Body of pancreas (tissue), 4 donors: Measurements from ENCODE around the gene LAMTOR4.

Experiments
- POLR2A ChIP-seq, 3 donors: fragments of 450-650 bp; IDR thresholded peaks; one replicate each; pipeline ENCODE4 v1.6.1; 2016; ENCODE audit warnings: antibody characterized with exemption in 3 of 3, mild to moderate bottlenecking in 2 of 3
- TF ChIP-seq, protein P1 (sequence below), 7 experiments: fragments of 450-650 bp in 4 of 7; fragments of 200-600 bp in 3 of 7; sonication (generic) in 3 of 7; IDR thresholded peaks; one replicate each; pipeline ENCODE4 v1.5.1; 2016 to 2019; ENCODE audit warnings: antibody characterized with exemption in 7 of 7

DNA sequence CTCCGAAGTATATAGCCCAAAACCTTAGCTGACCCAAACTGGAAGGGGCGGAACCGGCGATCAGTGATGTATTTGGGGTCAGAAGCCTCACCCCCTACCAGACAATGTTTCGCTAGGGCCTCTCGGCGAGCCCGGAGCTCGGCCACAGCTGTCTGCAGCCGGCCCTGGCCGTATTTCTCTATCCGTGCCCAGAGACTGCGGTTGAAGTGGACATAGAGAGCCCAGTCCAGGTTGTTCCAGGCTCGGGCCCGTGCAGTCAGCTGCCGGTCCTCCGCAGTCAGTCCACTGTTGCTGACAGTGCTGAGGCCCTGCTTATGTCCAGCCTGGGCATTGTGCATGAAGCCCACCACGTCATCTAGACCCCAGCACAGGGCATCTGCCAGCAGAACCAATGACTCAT lies 11.3 kb downstream of the LAMTOR4 start:
- TF ChIP-seq POLR2A (IDR thresholded peaks at IDR 0.05): no peak
- TF ChIP-seq, protein P1, sequence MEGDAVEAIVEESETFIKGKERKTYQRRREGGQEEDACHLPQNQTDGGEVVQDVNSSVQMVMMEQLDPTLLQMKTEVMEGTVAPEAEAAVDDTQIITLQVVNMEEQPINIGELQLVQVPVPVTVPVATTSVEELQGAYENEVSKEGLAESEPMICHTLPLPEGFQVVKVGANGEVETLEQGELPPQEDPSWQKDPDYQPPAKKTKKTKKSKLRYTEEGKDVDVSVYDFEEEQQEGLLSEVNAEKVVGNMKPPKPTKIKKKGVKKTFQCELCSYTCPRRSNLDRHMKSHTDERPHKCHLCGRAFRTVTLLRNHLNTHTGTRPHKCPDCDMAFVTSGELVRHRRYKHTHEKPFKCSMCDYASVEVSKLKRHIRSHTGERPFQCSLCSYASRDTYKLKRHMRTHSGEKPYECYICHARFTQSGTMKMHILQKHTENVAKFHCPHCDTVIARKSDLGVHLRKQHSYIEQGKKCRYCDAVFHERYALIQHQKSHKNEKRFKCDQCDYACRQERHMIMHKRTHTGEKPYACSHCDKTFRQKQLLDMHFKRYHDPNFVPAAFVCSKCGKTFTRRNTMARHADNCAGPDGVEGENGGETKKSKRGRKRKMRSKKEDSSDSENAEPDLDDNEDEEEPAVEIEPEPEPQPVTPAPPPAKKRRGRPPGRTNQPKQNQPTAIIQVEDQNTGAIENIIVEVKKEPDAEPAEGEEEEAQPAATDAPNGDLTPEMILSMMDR (IDR thresholded peaks at IDR 0.05): no peak
